ENCODE measurements around the gene PPTC7.
"Not testable (repeated sequence)": the region's sequence is repeated elsewhere in the genome, so short reads cannot be mapped to it uniquely, and the experiment has no call there.

PPTC7 gene

DNA sequence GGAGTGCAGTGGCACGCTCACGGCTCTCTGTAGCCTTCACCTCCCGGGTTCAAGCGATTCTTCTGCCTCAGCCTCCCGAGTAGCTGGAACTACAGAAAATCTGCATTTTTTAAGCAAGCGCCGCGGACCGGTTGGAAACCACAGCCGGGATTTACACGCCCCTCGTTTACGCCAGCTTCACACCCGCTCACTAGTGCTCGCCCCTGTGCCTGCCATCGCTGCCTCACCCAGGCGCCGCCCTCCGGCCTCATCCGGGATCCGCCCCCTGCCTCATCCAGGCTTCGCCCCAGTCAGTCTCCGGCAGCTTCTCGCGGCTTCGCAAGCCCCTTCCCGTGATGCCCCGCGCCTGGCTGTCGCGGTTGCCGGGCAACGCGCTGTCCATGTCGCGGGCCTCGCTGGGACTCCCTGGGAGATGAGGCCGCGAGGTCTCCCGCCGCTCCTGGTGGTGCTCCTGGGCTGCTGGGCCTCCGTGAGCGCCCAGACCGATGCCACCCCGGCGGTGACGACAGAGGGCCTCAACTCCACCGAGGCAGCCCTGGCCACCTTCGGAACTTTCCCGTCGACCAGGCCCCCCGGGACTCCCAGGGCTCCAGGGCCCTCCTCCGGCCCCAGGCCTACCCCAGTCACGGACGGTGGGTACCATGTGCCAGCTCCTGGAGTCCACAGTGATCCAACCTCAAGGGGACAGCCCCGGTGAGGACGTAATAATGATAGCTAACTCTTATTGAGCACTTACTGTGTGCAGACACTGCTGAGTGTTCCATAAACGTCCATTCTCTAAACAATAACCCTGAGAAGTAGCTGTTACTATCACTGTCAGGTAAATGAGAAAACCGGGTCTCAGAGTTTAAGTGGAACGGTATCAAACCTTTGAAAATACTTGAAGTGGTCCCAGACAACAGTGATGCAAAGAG lies 30.9 kb upstream of the PPTC7 start, which contains the start of gene TCTN1:
Gene TCTN1 (plus strand): TSS at position 359 of the 914 bp plus-strand sequence. CDS start 54 bp downstream, at position 413.
- H3K27ac ChIP-seq, result peak within 1 kb of the TSS; percentile 67
- TF ChIP-seq, protein P1, sequence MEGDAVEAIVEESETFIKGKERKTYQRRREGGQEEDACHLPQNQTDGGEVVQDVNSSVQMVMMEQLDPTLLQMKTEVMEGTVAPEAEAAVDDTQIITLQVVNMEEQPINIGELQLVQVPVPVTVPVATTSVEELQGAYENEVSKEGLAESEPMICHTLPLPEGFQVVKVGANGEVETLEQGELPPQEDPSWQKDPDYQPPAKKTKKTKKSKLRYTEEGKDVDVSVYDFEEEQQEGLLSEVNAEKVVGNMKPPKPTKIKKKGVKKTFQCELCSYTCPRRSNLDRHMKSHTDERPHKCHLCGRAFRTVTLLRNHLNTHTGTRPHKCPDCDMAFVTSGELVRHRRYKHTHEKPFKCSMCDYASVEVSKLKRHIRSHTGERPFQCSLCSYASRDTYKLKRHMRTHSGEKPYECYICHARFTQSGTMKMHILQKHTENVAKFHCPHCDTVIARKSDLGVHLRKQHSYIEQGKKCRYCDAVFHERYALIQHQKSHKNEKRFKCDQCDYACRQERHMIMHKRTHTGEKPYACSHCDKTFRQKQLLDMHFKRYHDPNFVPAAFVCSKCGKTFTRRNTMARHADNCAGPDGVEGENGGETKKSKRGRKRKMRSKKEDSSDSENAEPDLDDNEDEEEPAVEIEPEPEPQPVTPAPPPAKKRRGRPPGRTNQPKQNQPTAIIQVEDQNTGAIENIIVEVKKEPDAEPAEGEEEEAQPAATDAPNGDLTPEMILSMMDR (conservative IDR thresholded peaks at IDR 0.05), result no peak

DNA sequence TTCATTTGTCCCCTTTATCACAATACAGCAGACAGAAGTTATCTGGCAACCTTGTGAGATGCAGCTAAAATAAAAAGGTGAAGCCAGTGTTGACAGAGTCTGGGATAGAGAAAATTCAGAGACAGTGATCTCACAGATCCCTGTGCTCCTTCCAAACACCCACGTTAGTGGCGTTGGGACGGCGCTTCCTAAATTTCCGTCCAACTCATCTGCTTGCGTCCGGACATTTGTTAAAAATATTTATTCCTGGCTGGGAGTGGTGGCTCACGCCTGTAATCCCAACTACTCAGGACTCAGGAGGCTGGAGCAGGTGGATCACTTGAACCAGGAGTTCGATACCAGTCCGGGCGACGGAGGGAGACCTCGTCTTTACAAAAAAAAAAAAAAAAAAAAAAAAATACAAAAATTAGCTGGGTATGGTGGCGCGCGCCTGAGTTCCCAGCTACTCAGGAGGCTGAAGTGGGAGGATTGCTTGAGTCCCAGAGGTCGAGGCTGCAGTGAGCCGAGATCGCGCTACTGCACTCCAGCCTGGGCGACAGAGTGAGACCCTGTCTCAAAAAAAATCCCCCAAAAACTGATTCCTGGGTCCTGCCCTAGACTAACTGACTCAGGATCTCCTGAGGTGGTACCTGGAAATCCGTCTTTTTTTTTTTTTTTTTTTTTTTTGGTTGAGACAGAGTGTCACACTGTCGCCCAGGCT lies 30.1 kb upstream of the PPTC7 start:
- TF ChIP-seq, protein P1 (conservative IDR thresholded peaks at IDR 0.05), result no peak
- peak overlapping the region; percentile 67 for H3K27ac ChIP-seq

DNA sequence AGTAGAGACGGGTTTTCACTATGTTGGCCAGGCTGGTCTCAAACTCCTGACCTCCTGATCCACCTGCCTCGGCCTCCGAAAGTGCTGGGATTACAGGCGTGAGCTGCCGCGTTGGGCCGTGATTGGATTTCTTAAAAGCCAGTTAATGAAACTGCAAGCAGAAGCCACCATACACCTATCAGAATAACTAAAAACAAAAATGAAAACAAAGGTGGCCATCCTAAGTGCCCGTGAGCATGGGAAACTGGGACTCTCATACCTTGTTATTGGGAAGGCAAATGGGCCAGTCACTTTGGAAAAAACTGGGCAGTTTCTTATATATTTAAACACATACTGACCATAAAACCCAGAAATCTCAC lies 23.1 kb upstream of the PPTC7 start:
- TF ChIP-seq, protein P1 (conservative IDR thresholded peaks at IDR 0.05), result no peak
- no peak overlapping the region for H3K27ac ChIP-seq

DNA sequence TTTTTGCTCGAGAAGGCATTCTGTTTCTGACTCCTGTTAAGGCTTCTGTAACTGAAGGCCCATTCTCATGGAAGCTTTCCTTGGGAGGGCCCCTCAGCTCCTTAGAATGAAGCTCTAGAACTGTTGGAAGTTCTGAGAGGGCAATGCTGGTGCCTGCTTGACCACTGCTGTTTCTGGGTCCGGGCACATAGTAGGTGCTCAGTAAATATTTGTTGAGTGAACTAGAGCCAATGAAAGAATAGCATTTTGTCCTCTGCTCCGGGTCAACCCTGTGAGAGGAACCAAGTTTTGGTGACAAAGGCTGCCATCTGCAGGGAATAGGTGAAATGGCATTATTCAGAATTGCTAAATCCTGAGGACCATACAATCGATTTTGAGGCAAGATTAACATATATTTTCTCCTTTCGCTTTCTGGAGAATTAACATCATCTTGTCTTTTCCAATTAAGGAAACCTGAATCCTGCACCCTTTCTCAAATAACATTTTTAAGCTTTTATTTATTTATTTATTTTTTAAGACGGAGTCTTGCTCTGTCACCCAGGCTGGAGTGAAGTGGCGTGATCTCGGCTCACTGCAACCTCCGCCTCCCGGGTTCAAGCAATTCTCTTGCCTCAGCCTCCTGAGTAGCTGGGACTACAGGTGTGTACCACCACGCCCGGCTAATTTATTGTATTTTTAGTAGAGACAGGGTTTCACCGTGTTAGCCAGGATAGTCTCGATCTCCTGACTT lies 19.1 kb upstream of the PPTC7 start:
- H3K27ac ChIP-seq, result not testable (repeated sequence)
- TF ChIP-seq, protein P1 (conservative IDR thresholded peaks at IDR 0.05), result peak; percentile 83

DNA sequence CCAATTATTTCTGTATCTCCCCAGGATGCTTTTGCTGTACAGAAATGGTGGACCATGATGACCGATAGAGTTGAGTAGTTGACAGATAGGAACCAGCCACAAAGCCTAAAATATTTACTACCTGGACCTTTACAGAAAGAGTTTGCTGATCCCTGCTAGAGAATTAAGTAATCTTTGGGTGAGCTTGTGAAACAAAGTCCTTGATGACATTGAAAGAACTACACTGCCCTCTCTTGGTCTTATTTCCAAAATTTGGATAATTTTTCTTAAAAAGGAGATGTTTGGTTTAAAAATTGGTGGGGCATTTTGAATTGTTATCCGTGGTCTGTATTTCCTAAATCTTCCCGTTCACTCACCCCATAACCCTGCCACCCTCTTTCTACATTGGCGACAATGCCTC lies 17.1 kb upstream of the PPTC7 start:
- TF ChIP-seq, protein P1 (conservative IDR thresholded peaks at IDR 0.05), result peak; percentile 41; the same call in 1 of the 2 replicates

DNA sequence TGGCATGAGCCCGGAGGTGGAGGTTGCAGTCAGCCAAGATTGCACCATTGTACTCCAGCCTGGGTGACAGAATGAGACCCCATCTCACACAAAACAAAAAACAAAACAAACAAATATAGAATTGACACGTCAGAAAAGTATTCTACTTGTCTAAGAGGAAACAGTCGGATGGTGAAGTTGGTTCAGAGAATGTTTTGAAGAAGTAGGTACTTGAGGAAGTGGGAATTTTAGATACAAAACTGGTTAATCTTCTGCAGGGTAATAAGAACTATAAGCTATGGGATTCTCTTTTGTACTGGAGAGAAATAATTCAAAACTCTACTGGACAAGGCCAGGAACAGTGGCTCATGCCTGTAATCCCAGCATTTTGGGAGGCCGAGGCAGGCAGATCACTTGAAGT lies 16.2 kb upstream of the PPTC7 start:
- no peak overlapping the region for H3K27ac ChIP-seq
- TF ChIP-seq, protein P1 (conservative IDR thresholded peaks at IDR 0.05), result no peak

More for the DNA sequence above, 17.1 kb upstream of the PPTC7 start:
- no peak overlapping the region for H3K27ac ChIP-seq

DNA sequence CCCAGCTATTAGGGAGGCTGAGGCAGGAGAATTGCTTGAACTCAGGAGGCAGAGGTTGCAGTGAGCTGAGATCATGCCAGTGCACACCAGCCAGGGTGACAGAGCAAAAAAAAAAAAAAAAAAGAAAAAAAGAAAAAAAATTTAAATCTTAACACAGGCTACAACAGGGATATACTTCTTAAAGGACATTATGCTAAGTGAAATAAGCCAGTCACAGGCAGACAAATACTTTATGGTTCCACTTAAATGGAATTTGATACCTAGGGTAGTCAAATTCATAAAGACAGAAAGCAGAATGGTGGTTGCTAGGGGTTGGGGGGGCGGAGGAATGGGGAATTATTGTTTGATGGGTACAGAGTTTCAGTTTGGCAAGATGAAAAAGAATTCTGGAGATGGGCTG lies 14.8 kb upstream of the PPTC7 start:
- no peak overlapping the region for H3K27ac ChIP-seq
- TF ChIP-seq, protein P1 (conservative IDR thresholded peaks at IDR 0.05), result no peak

DNA sequence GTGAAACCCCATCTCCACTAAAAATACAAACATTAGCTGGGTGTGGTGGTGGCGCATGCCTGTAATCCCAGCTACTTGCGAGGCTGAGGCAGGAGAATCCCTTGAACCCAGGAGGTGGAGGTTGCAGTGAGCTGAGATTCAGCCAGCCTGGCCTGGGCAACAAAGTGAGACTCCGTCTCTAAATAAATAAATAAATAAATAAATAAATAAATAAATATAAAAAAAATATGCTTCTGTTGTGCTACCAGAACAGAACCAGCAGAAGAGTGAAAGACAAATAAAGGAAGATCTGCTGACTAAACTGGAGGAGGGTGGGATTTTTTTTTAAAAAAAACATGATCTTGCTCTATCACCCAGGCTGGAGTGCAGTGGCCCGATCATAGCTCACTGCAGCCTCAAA lies 9.8 kb upstream of the PPTC7 start:
- not testable (repeated sequence) for H3K27ac ChIP-seq
